ENCODE data around the gene FGF14. TPM values are rescaled to one million over a fixed set of nuclear protein-coding genes. Genes with fewer than 3 reads are reported as not detected.
A peak's percentile ranks its signal among the peaks of the same experiment; 100 is the strongest.

Gene FGF14
- total and polyA plus RNA-seq, 4 donors = 19.3 to 59.7 (median 38.0) TPM

- DNase-seq (ENCODE audit: low read depth in 4 of 6, low spot score in 6 of 6) = no peak
- H3K27ac ChIP-seq (ENCODE audit: low read depth, low read length) = no peak overlapping the region
- WGBS (ENCODE audit: insufficient coverage) = no CpG with 5 or more reads among the region's 3 CpGs
- H3K4me1 ChIP-seq (ENCODE audit: control insufficient read depth, insufficient read depth, low read length) = no peaks in the 10 kb centered on the region
- no peak overlapping the region for H3K4me3 ChIP-seq (ENCODE audit: low read depth, low read length)
- no peaks in the 10 kb centered on the region for H3K27me3 ChIP-seq (ENCODE audit: control insufficient read depth, insufficient read depth, low read length)
- H3K36me3 ChIP-seq (ENCODE audit: control insufficient read depth, insufficient read depth, low read length) = no peaks in the 10 kb centered on the region
- H3K9me3 ChIP-seq (ENCODE audit: control insufficient read depth, insufficient read depth, low read length) = no peaks in the 10 kb centered on the region
Measured at GRCh38 chr13:102244607-102245227, 157.1 kb downstream of the FGF14 start.

DNA sequence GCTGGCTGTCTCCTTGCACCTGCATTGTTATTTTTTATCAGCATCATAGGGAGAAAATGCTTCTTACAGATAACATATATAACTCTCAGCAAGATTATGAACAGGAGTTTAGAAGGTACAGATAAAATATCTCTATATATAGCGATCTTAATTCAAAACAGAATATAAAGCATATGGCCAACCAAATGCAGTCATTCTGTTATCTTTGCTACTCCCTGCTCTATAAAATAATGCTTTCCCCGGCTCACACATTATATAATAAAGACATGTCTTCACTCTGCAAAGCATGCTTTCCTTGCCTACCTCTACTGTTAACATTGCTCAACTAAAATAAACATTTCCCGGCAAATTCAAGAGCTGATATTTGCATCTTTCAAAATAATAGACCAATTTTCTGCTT is 161.7 kb downstream of the FGF14 start:
- no peak overlapping the region for H3K27ac ChIP-seq (ENCODE audit: low read depth, low read length)
- no peaks in the 10 kb centered on the region for H3K9me3 ChIP-seq (ENCODE audit: control insufficient read depth, insufficient read depth, low read length)
- H3K4me3 ChIP-seq (ENCODE audit: low read depth, low read length) = no peak overlapping the region
- WGBS (ENCODE audit: insufficient coverage) = 67% methylated on average over 2 of the region's 3 CpGs
- no peaks in the 10 kb centered on the region for H3K36me3 ChIP-seq (ENCODE audit: control insufficient read depth, insufficient read depth, low read length)
- peaks cover 7% of the 10 kb centered on the region for H3K4me1 ChIP-seq (ENCODE audit: control insufficient read depth, insufficient read depth, low read length)
- H3K27me3 ChIP-seq (ENCODE audit: control insufficient read depth, insufficient read depth, low read length) = no peaks in the 10 kb centered on the region
- DNase-seq (ENCODE audit: low read depth in 4 of 6, low spot score in 6 of 6) = peak in 1 of 6 donors; percentile 67

DNA sequence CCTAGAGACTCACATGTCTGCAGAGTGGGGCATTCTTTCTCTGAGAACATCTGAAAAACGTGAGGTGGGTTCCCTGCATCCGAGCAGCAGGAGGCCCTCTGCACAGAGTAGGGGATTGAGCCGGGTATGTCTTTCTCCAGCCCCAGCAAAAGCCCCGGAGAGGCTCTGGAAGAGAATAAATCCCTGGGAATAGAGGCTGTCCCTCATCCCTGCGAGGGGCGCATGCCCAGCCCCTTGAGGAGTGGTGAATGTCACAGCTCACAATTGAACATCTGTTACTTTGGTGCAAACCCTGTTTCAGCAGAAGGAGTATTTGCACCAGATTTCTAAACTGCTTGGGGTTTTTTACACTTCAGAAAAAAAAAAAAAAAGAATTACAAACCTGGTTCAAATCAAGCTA is 164.6 kb downstream of the FGF14 start:
- Histone ChIP-seq H3K27ac (ENCODE audit: low read depth, low read length) (no peak overlapping the region), H3K4me1 (ENCODE audit: control insufficient read depth, insufficient read depth, low read length) (peaks cover 7% of the 10 kb centered on the region), H3K27me3 (ENCODE audit: control insufficient read depth, insufficient read depth, low read length) (no peaks in the 10 kb centered on the region), H3K36me3 (ENCODE audit: control insufficient read depth, insufficient read depth, low read length) (no peaks in the 10 kb centered on the region), H3K9me3 (ENCODE audit: control insufficient read depth, insufficient read depth, low read length) (no peaks in the 10 kb centered on the region), H3K4me3 (ENCODE audit: low read depth, low read length) (no peak overlapping the region)
- 44% methylated on average over 6 of the region's 6 CpGs for WGBS (ENCODE audit: insufficient coverage)
- peak in 2 of 6 donors; percentile 32 to 36 for DNase-seq (ENCODE audit: low read depth in 4 of 6, low spot score in 6 of 6)

- Histone ChIP-seq H3K4me1 (ENCODE audit: control insufficient read depth, insufficient read depth, low read length) (peaks cover 7% of the 10 kb centered on the region), H3K4me3 (ENCODE audit: low read depth, low read length) (no peak overlapping the region), H3K27me3 (ENCODE audit: control insufficient read depth, insufficient read depth, low read length) (no peaks in the 10 kb centered on the region), H3K36me3 (ENCODE audit: control insufficient read depth, insufficient read depth, low read length) (no peaks in the 10 kb centered on the region), H3K9me3 (ENCODE audit: control insufficient read depth, insufficient read depth, low read length) (no peaks in the 10 kb centered on the region), H3K27ac (ENCODE audit: low read depth, low read length) (no peak overlapping the region)
- 95% methylated on average over 8 of the region's 8 CpGs for WGBS (ENCODE audit: insufficient coverage)
- no peak for DNase-seq (ENCODE audit: low read depth in 4 of 6, low spot score in 6 of 6)
Measured at GRCh38 chr13:102236830-102237229, 165.0 kb downstream of the FGF14 start.

GRCh38 chr13:102236341-102236740 is 165.5 kb downstream of the FGF14 start:
- no peak overlapping the region for H3K4me3 ChIP-seq (ENCODE audit: low read depth, low read length)
- H3K4me1 ChIP-seq (ENCODE audit: control insufficient read depth, insufficient read depth, low read length) = peaks cover 7% of the 10 kb centered on the region
- H3K36me3 ChIP-seq (ENCODE audit: control insufficient read depth, insufficient read depth, low read length) = no peaks in the 10 kb centered on the region
- H3K9me3 ChIP-seq (ENCODE audit: control insufficient read depth, insufficient read depth, low read length) = no peaks in the 10 kb centered on the region
- DNase-seq (ENCODE audit: low read depth in 4 of 6, low spot score in 6 of 6) = no peak
- H3K27me3 ChIP-seq (ENCODE audit: control insufficient read depth, insufficient read depth, low read length) = no peaks in the 10 kb centered on the region
- H3K27ac ChIP-seq (ENCODE audit: low read depth, low read length) = no peak overlapping the region
- WGBS (ENCODE audit: insufficient coverage) = 72% methylated on average over 6 of the region's 7 CpGs

GRCh38 chr13:102235689-102236088 is 166.2 kb downstream of the FGF14 start:
- no peak for DNase-seq (ENCODE audit: low read depth in 4 of 6, low spot score in 6 of 6)
- WGBS (ENCODE audit: insufficient coverage) = no CpG with 5 or more reads among the region's 1 CpG
- H3K27me3 ChIP-seq (ENCODE audit: control insufficient read depth, insufficient read depth, low read length) = no peaks in the 10 kb centered on the region
- H3K9me3 ChIP-seq (ENCODE audit: control insufficient read depth, insufficient read depth, low read length) = no peaks in the 10 kb centered on the region
- no peak overlapping the region for H3K4me3 ChIP-seq (ENCODE audit: low read depth, low read length)
- no peak overlapping the region for H3K27ac ChIP-seq (ENCODE audit: low read depth, low read length)
- peaks cover 7% of the 10 kb centered on the region for H3K4me1 ChIP-seq (ENCODE audit: control insufficient read depth, insufficient read depth, low read length)
- H3K36me3 ChIP-seq (ENCODE audit: control insufficient read depth, insufficient read depth, low read length) = no peaks in the 10 kb centered on the region

GRCh38 chr13:102234618-102235017 is 167.2 kb downstream of the FGF14 start:
- Histone ChIP-seq H3K27ac (ENCODE audit: low read depth, low read length) (no peak overlapping the region), H3K4me3 (ENCODE audit: low read depth, low read length) (no peak overlapping the region), H3K4me1 (ENCODE audit: control insufficient read depth, insufficient read depth, low read length) (peaks cover 7% of the 10 kb centered on the region), H3K9me3 (ENCODE audit: control insufficient read depth, insufficient read depth, low read length) (no peaks in the 10 kb centered on the region), H3K27me3 (ENCODE audit: control insufficient read depth, insufficient read depth, low read length) (no peaks in the 10 kb centered on the region), H3K36me3 (ENCODE audit: control insufficient read depth, insufficient read depth, low read length) (no peaks in the 10 kb centered on the region)
- DNase-seq (ENCODE audit: low read depth in 4 of 6, low spot score in 6 of 6) = no peak
- WGBS (ENCODE audit: insufficient coverage) = no CpG with 5 or more reads among the region's 2 CpGs

GRCh38 chr13:102233566-102234208 is 168.2 kb downstream of the FGF14 start:
- Histone ChIP-seq H3K27ac (ENCODE audit: low read depth, low read length) (no peak overlapping the region), H3K27me3 (ENCODE audit: control insufficient read depth, insufficient read depth, low read length) (no peaks in the 10 kb centered on the region), H3K36me3 (ENCODE audit: control insufficient read depth, insufficient read depth, low read length) (no peaks in the 10 kb centered on the region), H3K4me3 (ENCODE audit: low read depth, low read length) (no peak overlapping the region), H3K9me3 (ENCODE audit: control insufficient read depth, insufficient read depth, low read length) (no peaks in the 10 kb centered on the region), H3K4me1 (ENCODE audit: control insufficient read depth, insufficient read depth, low read length) (peaks cover 7% of the 10 kb centered on the region)
- no peak for DNase-seq (ENCODE audit: low read depth in 4 of 6, low spot score in 6 of 6)
- WGBS (ENCODE audit: insufficient coverage) = no CpG with 5 or more reads among the region's 3 CpGs

GRCh38 chr13:102231479-102231878 is 170.4 kb downstream of the FGF14 start:
- no peaks in the 10 kb centered on the region for H3K27me3 ChIP-seq (ENCODE audit: control insufficient read depth, insufficient read depth, low read length)
- H3K4me3 ChIP-seq (ENCODE audit: low read depth, low read length) = no peak overlapping the region
- no peaks in the 10 kb centered on the region for H3K9me3 ChIP-seq (ENCODE audit: control insufficient read depth, insufficient read depth, low read length)
- WGBS (ENCODE audit: insufficient coverage) = 14% methylated on average over 1 of the region's 2 CpGs
- no peak for DNase-seq (ENCODE audit: low read depth in 4 of 6, low spot score in 6 of 6)
- H3K27ac ChIP-seq (ENCODE audit: low read depth, low read length) = no peak overlapping the region
- H3K4me1 ChIP-seq (ENCODE audit: control insufficient read depth, insufficient read depth, low read length) = no peaks in the 10 kb centered on the region
- H3K36me3 ChIP-seq (ENCODE audit: control insufficient read depth, insufficient read depth, low read length) = no peaks in the 10 kb centered on the region

GRCh38 chr13:102227741-102228140 is 174.1 kb downstream of the FGF14 start:
- DNase-seq (ENCODE audit: low read depth in 4 of 6, low spot score in 6 of 6) = peak in 1 of 6 donors; percentile 69
- Histone ChIP-seq H3K27ac (ENCODE audit: low read depth, low read length) (no peak overlapping the region), H3K4me1 (ENCODE audit: control insufficient read depth, insufficient read depth, low read length) (no peaks in the 10 kb centered on the region), H3K27me3 (ENCODE audit: control insufficient read depth, insufficient read depth, low read length) (no peaks in the 10 kb centered on the region), H3K9me3 (ENCODE audit: control insufficient read depth, insufficient read depth, low read length) (no peaks in the 10 kb centered on the region), H3K36me3 (ENCODE audit: control insufficient read depth, insufficient read depth, low read length) (no peaks in the 10 kb centered on the region), H3K4me3 (ENCODE audit: low read depth, low read length) (no peak overlapping the region)
- WGBS (ENCODE audit: insufficient coverage) = 89% methylated on average over 2 of the region's 6 CpGs

All from spinal cord (tissue), 10 donors.